HG02759 (cell line): ENCODE measurements around the gene RAB11B.
"Not testable (repeated sequence)": the region's sequence is repeated elsewhere in the genome, so short reads cannot be mapped to it uniquely, and the experiment has no call there.

ENCODE experiments used
- ATAC-seq: cut with Tn5 transposase; IDR thresholded peaks from one replicate; pipeline ENCODE4 v1.9.1; 2021; ENCODE audit warnings: mild to moderate bottlenecking, moderate library complexity; ENCODE audit not compliant: unreplicated experiment

Gene RAB11B

GRCh38 chr19:8389891-8390616 is at the start of gene RAB11B:
RAB11B (plus strand) TSS chr19:8390360; CDS start chr19:8390417, 57 bp downstream.
- peak; percentile 91 for ATAC-seq

DNA sequence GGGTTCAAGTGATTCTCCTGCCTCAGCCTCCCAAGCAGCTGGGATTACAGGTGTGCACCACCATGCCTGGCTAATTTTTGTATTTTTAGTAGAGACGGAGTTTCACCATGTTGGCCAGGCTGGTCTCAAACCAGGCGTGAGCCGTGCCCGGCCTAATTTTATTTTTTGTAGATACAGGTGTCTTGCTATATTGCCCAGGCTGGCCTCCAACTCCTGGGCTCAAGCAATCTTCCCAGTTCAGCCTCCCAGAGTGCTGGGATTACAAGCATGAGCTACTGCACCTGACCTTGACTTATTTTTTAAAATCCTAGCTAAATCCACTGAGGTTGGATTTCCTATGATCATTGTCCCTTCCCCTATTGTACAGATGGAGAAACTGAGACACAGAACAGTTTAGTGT is 48.7 kb upstream of the RAB11B start:
- ATAC-seq = not testable (repeated sequence)

DNA sequence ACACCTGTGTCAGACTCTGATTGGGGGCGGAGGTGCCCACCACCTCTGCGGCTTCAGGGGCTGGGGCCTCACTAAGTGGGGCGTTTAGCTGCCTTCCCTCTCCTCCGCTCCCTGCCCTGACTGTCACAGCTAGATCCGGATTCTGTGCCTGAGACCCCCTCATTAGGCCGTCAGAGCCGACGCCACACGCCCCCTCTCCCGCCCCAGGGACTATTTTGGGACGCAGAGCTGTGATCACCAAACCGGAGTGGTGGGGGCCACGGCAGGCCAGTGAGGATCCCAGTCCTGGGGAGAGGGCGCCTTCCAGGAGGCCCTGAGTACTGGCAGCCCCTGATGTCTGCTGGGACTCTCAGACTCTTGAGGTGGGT is 47.9 kb upstream of the RAB11B start:
- no peak for ATAC-seq

DNA sequence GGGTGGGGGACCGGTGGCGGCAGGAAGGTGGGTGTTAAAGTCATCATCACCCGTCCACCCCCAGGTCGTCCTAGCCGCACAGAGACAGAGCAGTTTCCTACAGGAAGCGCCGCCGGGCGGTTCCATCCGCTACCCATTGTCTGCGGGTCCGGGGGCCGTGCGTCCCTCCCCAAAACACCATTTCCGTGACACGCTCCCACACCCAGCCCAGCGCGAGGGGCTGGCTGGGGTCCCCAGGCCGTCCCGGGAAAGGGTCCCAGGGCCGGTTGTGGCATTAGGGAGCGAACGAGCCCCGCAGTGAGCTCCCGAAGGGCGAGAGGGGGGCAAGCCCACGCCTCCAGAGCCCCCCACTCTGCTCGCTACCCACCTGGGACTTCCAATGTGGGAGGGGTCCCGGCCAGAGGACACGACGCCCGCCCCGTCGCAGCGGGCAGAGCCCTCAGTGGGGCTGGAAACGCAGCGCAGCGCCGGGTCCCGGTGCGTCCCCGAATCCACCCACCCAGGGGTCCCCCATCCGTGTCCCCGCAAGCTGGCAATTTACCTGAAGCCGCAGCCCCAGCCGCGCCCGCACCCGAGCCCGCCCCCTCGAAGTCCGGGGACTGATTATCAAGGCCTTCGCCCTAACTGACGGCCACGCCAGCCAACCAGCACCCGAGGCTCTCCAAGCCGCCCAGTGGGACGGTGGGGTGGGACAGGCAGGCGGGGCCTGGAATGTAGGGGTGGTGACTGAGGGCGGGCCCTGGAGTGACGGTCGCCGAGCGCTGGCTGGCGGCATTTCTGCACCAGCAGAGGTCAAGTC is 47.3 kb upstream of the RAB11B start, which contains the start of gene KANK3:
Gene KANK3, minus strand, starts transcription at position 579 of the 799 bp plus-strand sequence. CDS start 5,434 bp downstream, outside the sequence.
- no peak for ATAC-seq

DNA sequence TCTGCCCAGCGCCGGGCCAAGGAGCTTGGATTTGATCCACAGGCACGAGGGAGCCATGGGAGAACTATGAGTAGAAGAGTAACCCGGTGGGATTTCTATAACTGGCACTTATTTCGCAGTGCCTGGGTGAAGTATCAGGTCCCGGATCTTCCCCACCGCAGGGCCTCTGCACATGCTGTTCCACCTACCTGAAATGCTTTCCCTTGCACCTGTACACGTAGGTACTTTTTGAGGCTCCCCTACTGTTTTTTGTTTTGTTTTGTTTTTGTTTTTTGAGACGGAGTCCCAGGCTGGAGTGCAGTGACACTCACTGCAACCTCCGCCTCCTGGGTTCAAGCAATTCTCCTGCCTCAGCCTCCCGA is 46.7 kb upstream of the RAB11B start:
- ATAC-seq = no peak

GRCh38 chr19:8349629-8350372 is 40.4 kb upstream of the RAB11B start:
- not testable (repeated sequence) for ATAC-seq

DNA sequence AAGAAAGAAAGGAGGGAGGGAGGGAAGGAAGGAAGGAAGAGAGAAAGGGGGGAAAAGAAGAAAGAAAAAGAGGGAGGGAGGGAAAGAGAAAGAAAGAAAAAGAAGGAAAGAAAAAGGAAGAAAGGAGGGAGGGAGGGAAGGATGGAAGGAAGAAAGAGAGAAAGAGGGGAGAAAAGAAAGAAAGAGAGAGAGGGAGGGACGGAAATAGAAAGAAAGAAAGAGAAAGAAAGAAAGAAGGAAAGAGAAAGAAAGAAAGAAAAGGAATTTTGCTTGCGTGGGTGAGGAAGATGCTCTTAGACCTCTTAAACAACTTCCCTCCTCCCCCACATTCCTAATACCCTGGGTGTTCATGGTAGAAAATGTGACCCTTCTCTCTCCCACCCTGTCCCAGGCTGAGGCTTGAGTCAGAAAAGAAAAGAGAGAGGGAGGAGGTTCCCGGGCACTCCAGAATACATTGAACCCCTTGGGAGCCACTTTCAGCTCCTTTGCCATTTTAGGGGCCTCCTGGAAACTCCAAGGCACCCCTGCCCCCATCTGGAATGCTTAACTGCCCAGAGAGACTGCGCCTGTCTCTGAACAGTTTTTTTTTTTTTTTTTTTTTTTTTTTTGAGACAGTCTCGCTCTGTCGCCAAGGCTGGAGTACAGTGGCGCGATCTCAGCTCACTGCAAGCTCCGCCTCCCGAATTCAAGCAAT is 37.9 kb upstream of the RAB11B start:
- ATAC-seq = no peak

DNA sequence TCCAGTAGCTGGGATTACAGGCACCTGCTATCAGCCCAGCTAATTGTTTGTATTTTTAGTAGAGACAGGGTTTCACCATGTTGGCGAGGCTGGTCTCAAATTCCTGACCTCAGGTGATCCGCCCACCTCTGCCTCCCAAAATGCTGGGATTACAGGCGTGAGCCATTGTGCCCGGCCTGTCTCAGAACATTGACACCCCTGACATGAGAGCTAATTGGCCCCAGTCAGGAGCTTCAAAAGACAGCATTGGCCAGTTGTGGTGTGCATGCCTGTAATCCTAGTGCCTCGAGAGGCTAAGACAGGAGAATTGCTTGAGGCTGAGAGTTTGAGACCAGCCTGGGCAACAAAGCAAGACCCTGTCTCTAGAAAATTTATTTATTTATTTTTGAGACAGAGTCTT is 37.3 kb upstream of the RAB11B start:
- ATAC-seq = not testable (repeated sequence)

- ATAC-seq = no peak
Observed at GRCh38 chr19:8355631-8356402, 34.3 kb upstream of the RAB11B start.

- no peak for ATAC-seq
Observed at GRCh38 chr19:8357007-8357521, 33.1 kb upstream of the RAB11B start.

- ATAC-seq = no peak
Observed at GRCh38 chr19:8358948-8359347, 31.2 kb upstream of the RAB11B start.

- no peak for ATAC-seq
Observed at GRCh38 chr19:8360196-8360595, 30.0 kb upstream of the RAB11B start.

DNA sequence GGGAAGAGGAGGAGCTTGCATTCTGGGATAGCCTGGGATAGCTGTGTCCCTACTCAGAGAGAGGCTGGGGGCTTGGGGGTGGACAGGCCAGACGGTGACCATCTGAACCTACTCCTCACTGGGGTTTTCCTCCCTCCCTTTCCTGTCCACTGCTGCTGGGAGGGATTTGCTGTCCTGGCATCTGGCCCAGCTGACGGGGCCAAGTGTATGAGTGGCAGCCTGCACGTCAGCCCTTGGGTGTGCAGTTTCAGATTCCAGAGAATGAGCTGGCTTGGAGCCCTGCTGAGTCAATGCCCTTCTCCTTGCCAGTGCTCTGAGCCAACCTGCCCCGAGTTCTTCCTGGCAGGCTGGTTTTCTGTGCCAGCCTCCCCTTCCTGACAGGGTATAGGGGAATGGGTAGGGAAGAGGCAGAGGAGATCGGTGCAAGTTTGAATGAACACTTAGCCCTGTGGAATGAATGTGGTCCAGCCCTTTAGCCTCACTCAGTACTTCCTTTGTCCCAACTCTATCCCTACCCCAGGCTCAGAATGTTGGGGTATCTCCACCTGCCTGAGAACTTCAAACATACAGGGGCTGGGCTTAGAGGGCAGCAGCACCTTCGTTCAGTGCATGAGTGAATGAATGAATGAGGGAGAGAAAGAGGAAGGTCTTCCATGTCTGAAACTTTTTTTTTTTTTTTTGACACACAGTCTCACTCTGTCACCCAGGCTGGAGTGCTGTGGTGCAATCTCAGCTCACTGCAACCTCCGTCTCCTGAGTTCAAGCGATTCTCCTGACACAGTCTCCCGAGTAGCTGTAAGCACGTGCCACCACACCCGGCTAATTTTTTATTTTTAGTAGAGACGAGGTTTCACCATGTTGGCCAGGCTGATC is 28.0 kb upstream of the RAB11B start:
- no peak for ATAC-seq

- ATAC-seq = no peak
Observed at GRCh38 chr19:8363803-8364771, 26.1 kb upstream of the RAB11B start, which contains the start of gene ANGPTL4. ANGPTL4 (plus strand) TSS chr19:8364155; CDS start chr19:8364322, 167 bp downstream.

GRCh38 chr19:8366121-8366581 is 24.0 kb upstream of the RAB11B start:
- no peak for ATAC-seq

DNA sequence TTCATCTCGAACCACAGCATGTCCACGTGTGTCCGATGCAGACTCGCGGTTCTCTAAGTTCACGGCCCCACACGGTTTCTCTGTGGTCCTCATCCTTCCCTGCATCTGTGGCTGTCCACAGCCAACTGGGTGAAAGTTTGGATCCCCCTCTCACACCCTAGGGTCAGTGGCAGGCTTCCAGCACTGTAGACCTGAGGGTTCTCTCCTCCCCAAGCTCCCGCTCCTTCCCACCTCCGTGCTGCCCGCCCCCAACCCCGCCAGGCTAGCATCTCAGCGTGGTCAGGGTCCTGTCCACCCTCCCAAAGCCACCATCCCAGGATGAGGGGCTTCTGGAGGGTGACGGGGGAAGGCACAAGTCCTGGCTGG is 23.2 kb upstream of the RAB11B start:
- no peak for ATAC-seq

DNA sequence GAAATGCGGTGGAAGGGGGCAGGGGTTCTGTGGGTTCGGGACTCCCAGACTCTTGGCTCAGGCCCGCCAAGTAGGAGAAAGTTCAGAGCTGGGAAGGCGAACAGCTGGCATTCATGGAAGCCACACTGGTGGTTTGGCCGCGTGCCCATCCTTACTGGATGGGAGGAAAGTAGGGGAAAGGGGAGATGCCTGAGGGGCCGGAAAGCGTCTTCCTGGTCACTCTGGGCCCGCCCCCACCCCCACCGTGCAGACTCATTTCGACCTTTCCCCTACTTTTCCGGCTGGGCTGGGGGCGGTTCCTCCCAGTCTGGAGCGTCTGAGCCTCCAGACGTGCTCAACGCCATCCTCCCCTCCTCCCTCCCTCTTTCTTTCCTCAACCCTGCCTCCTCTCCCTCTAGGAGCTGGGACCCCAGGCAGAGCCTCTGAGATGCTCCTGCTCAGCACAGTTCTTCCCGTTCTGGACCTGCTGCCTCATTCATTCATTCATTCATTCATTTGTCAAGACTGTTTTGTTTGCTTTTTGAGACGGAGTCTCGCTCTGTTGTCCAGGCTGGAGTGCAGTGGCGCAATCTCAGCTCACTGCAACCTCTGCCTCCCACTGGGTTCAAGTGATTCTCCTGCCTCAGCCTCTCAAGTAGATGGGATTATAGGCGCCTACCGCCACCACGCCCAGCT is 22.7 kb upstream of the RAB11B start:
- no peak for ATAC-seq
